ENCODE results near the gene USP13.

The USP13 gene

GRCh38 chr3:179809639-179810038 is 156.8 kb downstream of the USP13 start:
- no peak overlapping the region for H3K4me3 ChIP-seq (ENCODE audit: low read depth, low read length)
- no peak for TF ChIP-seq CTCF (IDR thresholded peaks at IDR 0.05; ENCODE audit: low read depth, low read length)

DNA sequence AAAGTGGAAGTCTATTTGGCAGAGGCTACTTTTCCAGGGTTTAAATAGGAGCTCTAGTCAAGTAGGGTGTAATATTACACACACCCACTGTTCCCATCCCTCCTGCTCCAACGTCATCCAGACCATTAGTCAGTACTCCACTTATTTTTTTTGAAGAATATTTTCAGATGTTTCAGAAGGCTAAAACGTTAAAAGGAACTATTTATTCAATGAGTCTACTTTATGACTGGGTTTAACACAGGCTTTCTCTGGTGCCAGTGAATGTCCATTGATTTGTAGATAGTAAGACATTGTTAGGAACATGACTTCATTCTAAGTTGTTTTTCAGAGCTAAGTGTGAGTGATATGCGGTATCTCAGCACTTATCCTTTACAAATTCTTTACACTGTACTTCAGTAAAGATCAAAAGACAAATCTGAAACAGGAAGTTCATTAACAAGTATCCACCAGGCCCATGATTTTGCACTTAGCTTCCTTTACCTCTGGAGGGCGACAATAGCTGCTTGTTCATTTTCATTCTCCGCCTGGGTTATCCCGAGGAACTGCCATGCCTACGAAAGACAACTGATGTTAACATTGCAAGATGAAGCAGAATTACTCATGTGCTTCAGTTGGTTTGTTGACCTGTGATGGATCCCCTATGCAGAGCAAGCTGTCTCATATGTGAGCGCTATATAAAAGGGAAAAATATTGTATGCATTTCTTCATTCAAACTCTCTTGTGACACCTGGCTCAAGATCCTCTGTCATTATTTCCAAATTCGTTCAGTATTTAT is 158.7 kb downstream of the USP13 start:
- peak; percentile 50 for TF ChIP-seq CTCF (IDR thresholded peaks at IDR 0.05; ENCODE audit: low read depth, low read length)
- peak overlapping the region; percentile 29; the same call in 1 of the 2 replicates for H3K4me3 ChIP-seq (ENCODE audit: low read depth, low read length)

- TF ChIP-seq CTCF (IDR thresholded peaks at IDR 0.05; ENCODE audit: low read depth, low read length), result no peak
- H3K4me3 ChIP-seq (ENCODE audit: low read depth, low read length), result no peak overlapping the region; the same call in 1 of the 2 replicates
Measured at GRCh38 chr3:179812096-179812382, 159.2 kb downstream of the USP13 start.

GRCh38 chr3:179819379-179819778 is 166.5 kb downstream of the USP13 start:
- no peak overlapping the region for H3K4me3 ChIP-seq (ENCODE audit: low read depth, low read length)
- no peak for TF ChIP-seq CTCF (IDR thresholded peaks at IDR 0.05; ENCODE audit: low read depth, low read length)

- TF ChIP-seq CTCF (IDR thresholded peaks at IDR 0.05; ENCODE audit: low read depth, low read length), result no peak
Measured at GRCh38 chr3:179822296-179822695, 169.5 kb downstream of the USP13 start.

GRCh38 chr3:179825527-179826246 is 172.8 kb downstream of the USP13 start:
- H3K4me3 ChIP-seq (ENCODE audit: low read depth, low read length), result no peak overlapping the region
- no peak for TF ChIP-seq CTCF (IDR thresholded peaks at IDR 0.05; ENCODE audit: low read depth, low read length)

More at GRCh38 chr3:179822296-179822695, 169.5 kb downstream of the USP13 start:
- H3K4me3 ChIP-seq (ENCODE audit: low read depth, low read length), result no peak overlapping the region

GRCh38 chr3:179826247-179826637 is 173.4 kb downstream of the USP13 start:
- no peak overlapping the region for H3K4me3 ChIP-seq (ENCODE audit: low read depth, low read length)
- TF ChIP-seq CTCF (IDR thresholded peaks at IDR 0.05; ENCODE audit: low read depth, low read length), result no peak
